ENCODE measurements around the gene CD22. TPM values are rescaled to one million over a fixed set of nuclear protein-coding genes. Genes with fewer than 3 reads are reported as not detected.
"Not testable (repeated sequence)": the region's sequence is repeated elsewhere in the genome, so short reads cannot be mapped to it uniquely, and the experiment has no call there.

CD22 gene
- total and polyA plus RNA-seq, 2 of the 13 experiments (the other 11 are each of a cell fraction or from before 2014, with no cell fraction given): 0.71 to 1.7 TPM

GRCh38 chr19:35373492-35373891 is 44.5 kb downstream of the CD22 start:
- TF ChIP-seq DR1 (CRISPR knock-in tag; IDR thresholded peaks at IDR 0.05) (no peak), PRDM15 (CRISPR knock-in tag; IDR thresholded peaks at IDR 0.05) (no peak), ZNF441 (CRISPR knock-in tag; IDR thresholded peaks at IDR 0.05; ENCODE audit: borderline replicate concordance) (no peak), ISL2 (CRISPR knock-in tag; IDR thresholded peaks at IDR 0.05) (no peak)
- no peak overlapping the region for H3K4me2 ChIP-seq (ENCODE audit: low read depth, low read length)
- H3K27me3 ChIP-seq (ENCODE audit: control insufficient read depth in 1 of 2, insufficient read depth in 2 of 2, low read length in 2 of 2): no peaks in the 10 kb centered on the region
- no peak overlapping the region for H3K27ac ChIP-seq (ENCODE audit: extremely low read length, insufficient read depth, low read length)
- 50% methylated on average over 7 of the region's 7 CpGs for WGBS (ENCODE audit: low lambda C conversion rate)
- no peaks in the 10 kb centered on the region for H3K9me3 ChIP-seq (ENCODE audit: low read length)
- no peaks in the 10 kb centered on the region for H4K20me1 ChIP-seq (ENCODE audit: insufficient read depth, low read length)
- ChIA-PET CTCF (ENCODE audit: low intra/inter-chr PET ratio, low total read pairs) (no interaction called here), POLR2A (no interaction called here)
- H3K36me3 ChIP-seq (replicated peaks in 1 of 2; ENCODE audit: control insufficient read depth in 1 of 2, insufficient read depth in 2 of 2, low read length in 2 of 2): no peaks in the 10 kb centered on the region
- no peak overlapping the region for H3K4me3 ChIP-seq (replicated peaks in 1 of 3; ENCODE audit: insufficient read depth in 1 of 3, low read depth in 2 of 3, low read length in 3 of 3)
- no TSS peak for BruUV-seq (replicated peaks)
- no peak overlapping the region for H2AFZ ChIP-seq (ENCODE audit: low read length)
- no peak overlapping the region for H3K9ac ChIP-seq (ENCODE audit: insufficient read depth, low read depth, low read length)
- in situ Hi-C loops (cut with HindIII; ENCODE audit: extremely low pct_ligation_motif_present, low pct_unique_long_range_greater_than_20kb): no loop called here
- H3K4me1 ChIP-seq (ENCODE audit: insufficient read depth, low read length): peaks cover 34% of the 10 kb centered on the region
- H3K79me2 ChIP-seq (ENCODE audit: insufficient read depth, low read length): no peaks in the 10 kb centered on the region
- ATAC-seq: no peak
- no peak for DNase-seq (ENCODE audit: low spot score)
- no peak for FAIRE-seq
- intact Hi-C loops (cut with micrococcal nuclease; ENCODE audit: unreplicated experiment): no loop called here

- CTCF ChIA-PET (ENCODE audit: low intra/inter-chr PET ratio, low total read pairs); H3K4me2 ChIP-seq (ENCODE audit: low read depth, low read length); H3K27me3 ChIP-seq (ENCODE audit: control insufficient read depth in 1 of 2, insufficient read depth in 2 of 2, low read length in 2 of 2); H4K20me1 ChIP-seq (ENCODE audit: insufficient read depth, low read length); in situ Hi-C loops (cut with HindIII; ENCODE audit: extremely low pct_ligation_motif_present, low pct_unique_long_range_greater_than_20kb); FAIRE-seq; H3K9me3 ChIP-seq (ENCODE audit: low read length); ATAC-seq; intact Hi-C loops (cut with micrococcal nuclease; ENCODE audit: unreplicated experiment); DNase-seq (ENCODE audit: low spot score); H3K79me2 ChIP-seq (ENCODE audit: insufficient read depth, low read length); H3K36me3 ChIP-seq (replicated peaks in 1 of 2; ENCODE audit: control insufficient read depth in 1 of 2, insufficient read depth in 2 of 2, low read length in 2 of 2); POLR2A ChIA-PET; H2AFZ ChIP-seq (ENCODE audit: low read length); H3K27ac ChIP-seq (ENCODE audit: extremely low read length, insufficient read depth, low read length); H3K9ac ChIP-seq (ENCODE audit: insufficient read depth, low read depth, low read length); BruUV-seq (replicated peaks); H3K4me3 ChIP-seq (replicated peaks in 1 of 3; ENCODE audit: insufficient read depth in 1 of 3, low read depth in 2 of 3, low read length in 3 of 3): not testable (repeated sequence)
- H3K4me1 ChIP-seq (ENCODE audit: insufficient read depth, low read length): peaks cover 39% of the 10 kb centered on the region
Observed at GRCh38 chr19:35374031-35374430, 45.0 kb downstream of the CD22 start.

All from HepG2 (cell line).